GM18519 (cell line): ENCODE data around the gene CDK10.
"Not testable (repeated sequence)": the region's sequence is repeated elsewhere in the genome, so short reads cannot be mapped to it uniquely, and the experiment has no call there.

ENCODE experiments used
- ATAC-seq: cut with Tn5 transposase; IDR thresholded peaks from one replicate; pipeline ENCODE4 v1.9.1; 2021; ENCODE audit warnings: mild to moderate bottlenecking, moderate library complexity; ENCODE audit not compliant: unreplicated experiment, low FRiP score

The CDK10 gene

GRCh38 chr16:89695086-89695874 lies 8.8 kb downstream of the CDK10 start:
- no peak for ATAC-seq

GRCh38 chr16:89695875-89696669 lies 9.6 kb downstream of the CDK10 start:
- no peak for ATAC-seq

GRCh38 chr16:89696670-89697128 lies 10.2 kb downstream of the CDK10 start:
- no peak for ATAC-seq

GRCh38 chr16:89697161-89697615 lies 10.7 kb downstream of the CDK10 start:
- ATAC-seq, result no peak

GRCh38 chr16:89697616-89698331 lies 11.3 kb downstream of the CDK10 start:
- ATAC-seq, result no peak

- not testable (repeated sequence) for ATAC-seq
These were observed 12.2 kb downstream of the CDK10 start for GRCh38 chr16:89698717-89699116.

GRCh38 chr16:89699629-89700099 lies 13.2 kb downstream of the CDK10 start:
- ATAC-seq, result not testable (repeated sequence)

GRCh38 chr16:89700100-89700648 lies 13.7 kb downstream of the CDK10 start:
- peak; percentile 38 for ATAC-seq

GRCh38 chr16:89700649-89701424 lies 14.3 kb downstream of the CDK10 start:
- ATAC-seq, result no peak

- peak; percentile 46 for ATAC-seq
These were observed 15.2 kb downstream of the CDK10 start, which contains the start of gene SPATA2L for GRCh38 chr16:89701425-89702406. Gene SPATA2L (minus strand): TSS chr16:89701705. CDS start chr16:89701232, 473 bp downstream.

GRCh38 chr16:89704281-89704680 lies 17.8 kb downstream of the CDK10 start:
- ATAC-seq, result no peak

- ATAC-seq, result no peak
These were observed 18.5 kb downstream of the CDK10 start for GRCh38 chr16:89705006-89705405.

- no peak for ATAC-seq
These were observed 20.2 kb downstream of the CDK10 start for GRCh38 chr16:89706518-89707260.

- ATAC-seq, result no peak
These were observed 21.2 kb downstream of the CDK10 start for GRCh38 chr16:89707695-89708094.

GRCh38 chr16:89708481-89708931 lies 22.0 kb downstream of the CDK10 start:
- no peak for ATAC-seq

GRCh38 chr16:89709166-89709565 lies 22.7 kb downstream of the CDK10 start:
- no peak for ATAC-seq

- no peak for ATAC-seq
These were observed 23.4 kb downstream of the CDK10 start for GRCh38 chr16:89709716-89710432.
